H1 (cell line): ENCODE measurements around the gene TMEM223.

Source experiments
- EZH2 ChIP-seq: fragments of 200-600 bp; sonication (generic); IDR thresholded peaks from 2 replicates; pipeline ENCODE4 v1.7.1; 2012; ENCODE audit warnings: low read depth, mild to moderate bottlenecking, moderate library complexity, low read length, inconsistent platforms; ENCODE audit not compliant: severe bottlenecking
- MAFK ChIP-seq: IDR thresholded peaks from 2 replicates; pipeline ENCODE4 v1.6.1; 2012; ENCODE audit warnings: low read depth, mild to moderate bottlenecking, improper control_type of control experiment, low read length
- POLR2AphosphoS5 ChIP-seq: IDR thresholded peaks from 2 replicates; pipeline ENCODE4 v1.6.1; 2011; ENCODE audit warnings: low read depth, low read length
- TF ChIP-seq, protein P1 (sequence below), 3 experiments: IDR thresholded peaks; 1 replicate in 2 of 3; 2 replicates in 1 of 3; pipeline versions ENCODE4 v1.5.1 to v1.6.1; 2011; ENCODE audit warnings: low read length in 3 of 3, mild to moderate bottlenecking in 3 of 3, inconsistent platforms in 2 of 3, low read depth in 1 of 3, moderate library complexity in 1 of 3; ENCODE audit not compliant: insufficient read depth in 1 of 3; ENCODE audit errors: control extremely low read depth in 1 of 3
- TF ChIP-seq, protein P2 (sequence below): IDR thresholded peaks from 2 replicates; pipeline ENCODE4 v1.6.1; 2011; ENCODE audit warnings: low read length, improper control_type of control experiment

DNA sequence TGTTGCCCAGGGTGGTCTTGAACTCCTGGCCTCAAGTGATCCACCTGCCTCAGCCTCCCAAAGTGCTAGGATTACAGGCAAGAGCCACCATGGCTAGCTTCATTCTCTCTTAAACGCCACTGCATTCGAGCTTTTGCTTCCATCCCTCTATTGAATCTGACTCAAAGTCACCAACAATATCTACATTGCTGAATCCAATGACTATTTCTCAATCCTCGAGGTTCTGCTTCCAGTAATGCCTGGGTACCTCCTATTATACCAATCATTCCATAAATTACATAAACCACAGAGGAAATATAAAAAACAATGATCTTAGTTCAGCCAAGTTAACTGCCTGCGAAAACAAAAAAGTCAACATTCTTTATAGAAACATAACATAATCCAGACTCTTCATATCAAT, 25.3 kb upstream of the TMEM223 start:
- TF ChIP-seq, protein P1, sequence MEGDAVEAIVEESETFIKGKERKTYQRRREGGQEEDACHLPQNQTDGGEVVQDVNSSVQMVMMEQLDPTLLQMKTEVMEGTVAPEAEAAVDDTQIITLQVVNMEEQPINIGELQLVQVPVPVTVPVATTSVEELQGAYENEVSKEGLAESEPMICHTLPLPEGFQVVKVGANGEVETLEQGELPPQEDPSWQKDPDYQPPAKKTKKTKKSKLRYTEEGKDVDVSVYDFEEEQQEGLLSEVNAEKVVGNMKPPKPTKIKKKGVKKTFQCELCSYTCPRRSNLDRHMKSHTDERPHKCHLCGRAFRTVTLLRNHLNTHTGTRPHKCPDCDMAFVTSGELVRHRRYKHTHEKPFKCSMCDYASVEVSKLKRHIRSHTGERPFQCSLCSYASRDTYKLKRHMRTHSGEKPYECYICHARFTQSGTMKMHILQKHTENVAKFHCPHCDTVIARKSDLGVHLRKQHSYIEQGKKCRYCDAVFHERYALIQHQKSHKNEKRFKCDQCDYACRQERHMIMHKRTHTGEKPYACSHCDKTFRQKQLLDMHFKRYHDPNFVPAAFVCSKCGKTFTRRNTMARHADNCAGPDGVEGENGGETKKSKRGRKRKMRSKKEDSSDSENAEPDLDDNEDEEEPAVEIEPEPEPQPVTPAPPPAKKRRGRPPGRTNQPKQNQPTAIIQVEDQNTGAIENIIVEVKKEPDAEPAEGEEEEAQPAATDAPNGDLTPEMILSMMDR (IDR thresholded peaks at IDR 0.05; ENCODE audit: control extremely low read depth in 1 of 3, insufficient read depth in 1 of 3, low read depth in 1 of 3, low read length in 3 of 3), result no peak
- no peak for TF ChIP-seq EZH2
- TF ChIP-seq POLR2AphosphoS5, result no peak
- no peak for TF ChIP-seq MAFK
- TF ChIP-seq, protein P2, sequence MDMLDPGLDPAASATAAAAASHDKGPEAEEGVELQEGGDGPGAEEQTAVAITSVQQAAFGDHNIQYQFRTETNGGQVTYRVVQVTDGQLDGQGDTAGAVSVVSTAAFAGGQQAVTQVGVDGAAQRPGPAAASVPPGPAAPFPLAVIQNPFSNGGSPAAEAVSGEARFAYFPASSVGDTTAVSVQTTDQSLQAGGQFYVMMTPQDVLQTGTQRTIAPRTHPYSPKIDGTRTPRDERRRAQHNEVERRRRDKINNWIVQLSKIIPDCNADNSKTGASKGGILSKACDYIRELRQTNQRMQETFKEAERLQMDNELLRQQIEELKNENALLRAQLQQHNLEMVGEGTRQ, result no peak
